ENCODE data around the gene TOR1B.

- TF ChIP-seq CTCF (IDR thresholded peaks at IDR 0.05) (no peak), POLR2A (IDR thresholded peaks at IDR 0.05) (no peak)
Measured at GRCh38 chr9:129823542-129823934, 20.6 kb downstream of the TOR1B start.

Measured in uterus (tissue), 2 donors.